GM12878 (cell line): ENCODE data around the gene PATJ. TPM values are rescaled to one million over a fixed set of nuclear protein-coding genes. Genes with fewer than 3 reads are reported as not detected.

Source experiments
- ATAC-seq: fragments of 200-7000 bp; cut with Tn5 transposase; 3 replicates; pipeline ENCODE4 v1.9.1; 2020; ENCODE audit warnings: mild to moderate bottlenecking, moderate library complexity
- BruUV-seq: library from RNA; stranded (reverse); fragments of 400-500 nt; replicated peaks from 2 replicates; lab custom pipeline; 2021; lab: Mats Ljungman, UMichigan
- CTCF ChIA-PET: fragments of 300-600 bp; sonication (Branson Sonifier 250); formaldehyde crosslinking; extraction: SDS; loops from one replicate; lab custom pipeline; 2021; ENCODE audit warnings: inconsistent platforms; lab: Yijun Ruan, JAX
- POLR2A ChIA-PET: fragments of 350-600 bp; formaldehyde crosslinking; extraction: SDS; loops from one replicate; lab custom pipeline; 2021; ENCODE audit warnings: inconsistent platforms; lab: Charles Lee
- RAD21 ChIA-PET: fragments of 300-600 bp; sonication (Branson Sonifier 250); formaldehyde crosslinking; loops from one replicate; lab custom pipeline; 2023; ENCODE audit warnings: antibody characterized with exemption; ENCODE audit not compliant: unreplicated experiment; lab: Charles Lee
- SMC1A ChIA-PET: fragments of 300-600 bp; sonication (Branson Sonifier 250); formaldehyde crosslinking; loops from one replicate; lab custom pipeline; 2023; ENCODE audit not compliant: unreplicated experiment, uncharacterized antibody; lab: Charles Lee
- DNase-seq: peaks from one replicate; pipeline ENCODE4 v3.0.0-alpha.2; 2011; ENCODE audit warnings: low read depth, low spot score
- FAIRE-seq: peaks from 3 replicates; lab custom pipeline; 2011; peaks lifted over from hg19 to GRCh38; lab: Jason Lieb, UNC
- H2AFZ ChIP-seq: 2 replicates; pipeline ENCODE4 v1.6.0; 2011; ENCODE audit warnings: low read depth, low read length, control low read depth; ENCODE audit not compliant: control insufficient read depth
- H3K27ac ChIP-seq: 2 replicates; pipeline ENCODE4 v1.5.1; 2011; ENCODE audit warnings: control low read depth; ENCODE audit not compliant: control insufficient read depth, insufficient read depth
- H3K27me3 ChIP-seq, 2 experiments: replicated peaks in 1 of 2; 2 replicates each; pipeline versions ENCODE4 v1.6.0 to v1.6.1; 2011; ENCODE audit warnings: low read length in 1 of 2; ENCODE audit not compliant: control insufficient read depth in 2 of 2, insufficient read depth in 2 of 2
- H3K36me3 ChIP-seq, 2 experiments: 2 replicates each; pipeline ENCODE4 v1.5.1; 2011; ENCODE audit warnings: low read length in 1 of 2; ENCODE audit not compliant: control insufficient read depth in 2 of 2, insufficient read depth in 2 of 2
- H3K4me1 ChIP-seq: 2 replicates; pipeline ENCODE4 v1.6.1; 2011; ENCODE audit warnings: mild to moderate bottlenecking, low read length, moderate library complexity, mixed read lengths; ENCODE audit not compliant: control insufficient read depth, insufficient read depth
- H3K4me2 ChIP-seq: 2 replicates; pipeline ENCODE4 v1.6.0; 2011; ENCODE audit warnings: control low read depth; ENCODE audit not compliant: control insufficient read depth, insufficient read depth
- H3K4me3 ChIP-seq: fragments of 200-600 bp; sonication (generic); 2 replicates; pipeline ENCODE4 v1.5.1; 2016
- H3K79me2 ChIP-seq: 2 replicates; pipeline ENCODE4 v1.6.0; 2011; ENCODE audit warnings: low read length; ENCODE audit not compliant: control insufficient read depth, insufficient read depth
- H3K9ac ChIP-seq: 2 replicates; pipeline ENCODE4 v1.8.0; 2011; ENCODE audit warnings: low read length, control low read depth, mixed read lengths; ENCODE audit not compliant: control insufficient read depth, insufficient read depth
- H3K9me3 ChIP-seq: replicated peaks from 3 replicates; pipeline ENCODE4 v1.5.1; 2011; ENCODE audit warnings: mild to moderate bottlenecking, low read length; ENCODE audit not compliant: control insufficient read depth, insufficient read depth
- H4K20me1 ChIP-seq: 2 replicates; pipeline ENCODE4 v1.6.0; 2011; ENCODE audit not compliant: control insufficient read depth, insufficient read depth
- ASH2L ChIP-seq: fragments of 300-600, 200-600 bp; sonication (generic); IDR thresholded peaks from 2 replicates; pipeline ENCODE4 v1.6.1; 2017; ENCODE audit warnings: low read depth, mild to moderate bottlenecking, borderline replicate concordance
- ATF3 ChIP-seq: IDR thresholded peaks from 2 replicates; pipeline ENCODE4 v1.6.1; 2011; ENCODE audit warnings: low read depth, mild to moderate bottlenecking, low read length, moderate library complexity, borderline replicate concordance; ENCODE audit errors: extremely low read depth
- E2F8 ChIP-seq: fragments of 450-650 bp; IDR thresholded peaks from 2 replicates; pipeline ENCODE4 v1.6.1; 2018; ENCODE audit warnings: mild to moderate bottlenecking, low read depth, moderate library complexity; ENCODE audit not compliant: partially characterized antibody
- FOS ChIP-seq: IDR thresholded peaks from 3 replicates; pipeline ENCODE4 v1.6.1; 2011; ENCODE audit warnings: borderline replicate concordance; ENCODE audit not compliant: insufficient read length; ENCODE audit errors: extremely low read depth
- IKZF1 ChIP-seq: fragments of 450-650 bp; conservative IDR thresholded peaks from 2 replicates; pipeline ENCODE4 v1.6.1; 2017; ENCODE audit warnings: antibody characterized with exemption, mild to moderate bottlenecking
- RELA ChIP-seq: fragments of 450-650 bp; IDR thresholded peaks from 2 replicates; pipeline ENCODE4 v1.8.0; 2014; ENCODE audit warnings: borderline replicate concordance; ENCODE audit not compliant: partially characterized antibody
- ZNF217 ChIP-seq: fragments of 450-650 bp; IDR thresholded peaks from 2 replicates; pipeline ENCODE4 v1.6.1; 2017; ENCODE audit warnings: antibody characterized with exemption, mild to moderate bottlenecking
- ZNF622 ChIP-seq: fragments of 450-650 bp; IDR thresholded peaks from 2 replicates; pipeline ENCODE4 v1.6.1; 2017; ENCODE audit warnings: mild to moderate bottlenecking, inconsistent platforms
- WGBS: methylation state at CpG from one replicate; pipeline ENCODE4 v1.1.6; 2016; ENCODE audit warnings: low lambda C conversion rate; ENCODE audit not compliant: insufficient replicate concordance, insufficient coverage; ENCODE audit errors: missing lambda C conversion rate; 5-methylcytosine and 5-hydroxymethylcytosine counted together
- in situ Hi-C: fragments of 300-500 bp; cut with MboI; formaldehyde crosslinking; loops from 9 replicates; pipeline ENCODE4 v1.14.3; 2018; ENCODE audit warnings: mixed read lengths
- intact Hi-C: fragments of 100-400 bp; cut with micrococcal nuclease; formaldehyde crosslinking; loops from one replicate; pipeline ENCODE4 v1.14.2; 2022; ENCODE audit not compliant: unreplicated experiment
- polyA plus RNA-seq, 11 experiments: library from polyadenylated mRNA; depleted of rRNA in 4 of 11; unstranded in 6 of 11; stranded (reverse) in 5 of 11; fragments of >200 nt; fragmentation: Nextera tagmentation in 4 of 11; fragmentation: Illumina TruSeq in 1 of 11; extraction: Ambion mirVana in 4 of 11; extraction: Trizol in 1 of 11; gene quantifications; 1 replicate in 1 of 11; 2 replicates in 10 of 11; pipeline versions ENCODE4 v1.2.1 to v1.2.3, GENCODE V29; 2011 to 2016; ENCODE audit warnings: inconsistent platforms in 2 of 11, missing spikeins in 2 of 11, low read depth in 1 of 11
- total RNA-seq, 4 experiments: library from RNA; depleted of rRNA in 3 of 4; stranded (reverse); fragments of >200 nt in 3 of 4; fragmentation: Illumina TruSeq in 1 of 4; extraction: Trizol in 1 of 4; gene quantifications; 2 replicates each; pipeline versions ENCODE4 v1.2.1 to v1.2.3, GENCODE V29; 2013 to 2021

Gene PATJ
- total and polyA plus RNA-seq, 10 of the 15 experiments (the other 5 are each of a cell fraction or from before 2014, with no cell fraction given), result 2.8 to 13.9 (median 6.9) TPM

- Histone ChIP-seq H3K27me3 (no peaks in the 10 kb centered on the region), H2AFZ (no peak overlapping the region), H3K36me3 (no peaks in the 10 kb centered on the region), H3K79me2 (no peaks in the 10 kb centered on the region)
- ChIA-PET POLR2A (no interaction called here), RAD21 (no interaction called here), CTCF (interaction anchor here (0.6 to 7.8 kb wide), 5 partner anchors 11 to 59 kb away, joined by 3 to 95 read pairs (median 35); no protein-coding TSS in a partner anchor)
- BruUV-seq, result no TSS peak
- in situ Hi-C loops, result no loop called here
- DNase-seq (no peak), FAIRE-seq (no peak)
- TF ChIP-seq RELA (no peak), ASH2L (no peak), FOS (no peak), ATF3 (no peak), ZNF217 (no peak), E2F8 (no peak), IKZF1 (no peak), ZNF622 (no peak)
- TF ChIP-seq, all 136 proteins: peak for 0
- no peak for ATAC-seq
- Histone ChIP-seq H4K20me1 (no peaks in the 10 kb centered on the region), H3K4me1 (no peaks in the 10 kb centered on the region), H3K9ac (no peak overlapping the region), H3K4me3 (no peak overlapping the region), H3K4me2 (no peak overlapping the region), H3K27ac (no peak overlapping the region), H3K9me3 (no peaks in the 10 kb centered on the region)
- SMC1A ChIA-PET, result interaction anchor here (0.7 to 3.1 kb wide), 3 partner anchors 13 to 60 kb away, joined by 3 to 16 read pairs (median 11); no protein-coding TSS in a partner anchor
- 55% methylated on average over 9 of the region's 9 CpGs for WGBS
- intact Hi-C loops, result no loop called here
These were observed 342.1 kb downstream of the PATJ start for GRCh38 chr1:62084310-62084890.
